Astrocyte (in vitro differentiated cells and primary cell): Measurements from ENCODE around the gene PAIP2B.

Source experiments
- CTCF ChIP-seq: IDR thresholded peaks from 2 replicates; pipeline ENCODE4 v1.5.1; 2011; ENCODE audit warnings: low read depth, mild to moderate bottlenecking, inconsistent platforms, low read length, moderate library complexity; ENCODE audit not compliant: insufficient read depth
- EZH2 ChIP-seq: IDR thresholded peaks from 2 replicates; pipeline ENCODE4 v1.6.1; 2012; ENCODE audit warnings: mild to moderate bottlenecking, low read length, inconsistent platforms; ENCODE audit not compliant: insufficient read depth

- TF ChIP-seq CTCF = no peak
- TF ChIP-seq EZH2 = no peak
Measured at GRCh38 chr2:71238089-71238488, 11.2 kb upstream of the PAIP2B start.
